Measurements from ENCODE around the gene SYN1.
"Not testable (repeated sequence)": the region's sequence is repeated elsewhere in the genome, so short reads cannot be mapped to it uniquely, and the experiment has no call there.

Gene SYN1

GRCh38 chrX:47619486-47620302 is at the start of gene SYN1:
TSS of gene SYN1 (minus strand) at chrX:47619857. CDS start at chrX:47619728, 129 bp downstream.
- Histone ChIP-seq H3K36me3 (replicated peaks) (no peaks in the 10 kb centered on the region), H3K9me3 (no peaks in the 10 kb centered on the region), H3K4me1 (no peaks in the 10 kb centered on the region), H3K4me3 (peak within 1 kb of the TSS; percentile 28), H3K27me3 (ENCODE audit: low read depth) (peaks cover 7% of the 10 kb centered on the region; the same call in 1 of the 2 replicates)
- DNase-seq (ENCODE audit: low spot score in 2 of 2) = peak; percentile 71 to 91
- in situ Hi-C loops (cut with MboI; ENCODE audit: low sequenced_read_pairs) = no loop called here

- H3K36me3 ChIP-seq (replicated peaks); in situ Hi-C loops (cut with MboI; ENCODE audit: low sequenced_read_pairs); H3K4me3 ChIP-seq: not testable (repeated sequence)
These were observed 46.1 kb upstream of the SYN1 start for GRCh38 chrX:47665797-47666196.

GRCh38 chrX:47664737-47665136 is 45.1 kb upstream of the SYN1 start:
- H3K36me3 ChIP-seq (replicated peaks) = no peaks in the 10 kb centered on the region
- H3K9me3 ChIP-seq = no peaks in the 10 kb centered on the region
- H3K4me1 ChIP-seq = peaks cover 8% of the 10 kb centered on the region
- in situ Hi-C loops (cut with MboI; ENCODE audit: low sequenced_read_pairs) = no loop called here
- no peak for DNase-seq (ENCODE audit: low spot score in 2 of 2)
- no peaks in the 10 kb centered on the region for H3K27me3 ChIP-seq (ENCODE audit: low read depth)
- no peak overlapping the region for H3K4me3 ChIP-seq

More at GRCh38 chrX:47665797-47666196, 46.1 kb upstream of the SYN1 start:
- not testable (repeated sequence) for H3K4me1 ChIP-seq; DNase-seq (ENCODE audit: low spot score in 2 of 2); H3K27me3 ChIP-seq (ENCODE audit: low read depth); H3K9me3 ChIP-seq

- H3K36me3 ChIP-seq (replicated peaks) = peaks cover 5% of the 10 kb centered on the region
- peaks cover 14% of the 10 kb centered on the region for H3K4me1 ChIP-seq
- H3K9me3 ChIP-seq = no peaks in the 10 kb centered on the region
- in situ Hi-C loops (cut with MboI; ENCODE audit: low sequenced_read_pairs) = no loop called here
- no peak overlapping the region for H3K4me3 ChIP-seq
- no peaks in the 10 kb centered on the region for H3K27me3 ChIP-seq (ENCODE audit: low read depth)
- no peak for DNase-seq (ENCODE audit: low spot score in 2 of 2)
These were observed 42.5 kb upstream of the SYN1 start for GRCh38 chrX:47662144-47662657.

- Histone ChIP-seq H3K36me3 (replicated peaks) (peaks cover 11% of the 10 kb centered on the region), H3K4me3 (no peak overlapping the region), H3K9me3 (no peaks in the 10 kb centered on the region), H3K4me1 (peaks cover 7% of the 10 kb centered on the region), H3K27me3 (ENCODE audit: low read depth) (no peaks in the 10 kb centered on the region)
- no peak for DNase-seq (ENCODE audit: low spot score in 2 of 2)
- in situ Hi-C loops (cut with MboI; ENCODE audit: low sequenced_read_pairs) = no loop called here
These were observed 41.9 kb upstream of the SYN1 start for GRCh38 chrX:47661539-47661938.

GRCh38 chrX:47659421-47659726 is 39.7 kb upstream of the SYN1 start:
- in situ Hi-C loops (cut with MboI; ENCODE audit: low sequenced_read_pairs) = loop anchor here (10.0 kb wide), 1 partner anchor 445 kb away; the partner anchor contains the start of gene CDK16

GRCh38 chrX:47658684-47659420 is 39.2 kb upstream of the SYN1 start, which contains the start of gene UXT:
TSS of gene UXT (minus strand) at chrX:47659180. CDS start at chrX:47658927, 253 bp downstream.
- H3K9me3 ChIP-seq = no peaks in the 10 kb centered on the region
- peaks cover 28% of the 10 kb centered on the region for H3K36me3 ChIP-seq (replicated peaks)
- H3K4me1 ChIP-seq = peaks cover 7% of the 10 kb centered on the region
- H3K27me3 ChIP-seq (ENCODE audit: low read depth) = no peaks in the 10 kb centered on the region
- in situ Hi-C loops (cut with MboI; ENCODE audit: low sequenced_read_pairs) = loop anchor here (10.0 kb wide), 1 partner anchor 444 kb away; the partner anchor contains the start of gene CDK16
- DNase-seq (ENCODE audit: low spot score in 2 of 2) = peak; percentile 97 to 99
- H3K4me3 ChIP-seq = peak within 1 kb of the TSS; percentile 80

More at GRCh38 chrX:47659421-47659726, 39.7 kb upstream of the SYN1 start:
- DNase-seq (ENCODE audit: low spot score in 2 of 2) = no peak
- H3K27me3 ChIP-seq (ENCODE audit: low read depth) = no peaks in the 10 kb centered on the region
- peaks cover 28% of the 10 kb centered on the region for H3K36me3 ChIP-seq (replicated peaks)
- no peaks in the 10 kb centered on the region for H3K9me3 ChIP-seq
- H3K4me3 ChIP-seq = peak overlapping the region; percentile 80
- peaks cover 7% of the 10 kb centered on the region for H3K4me1 ChIP-seq

GRCh38 chrX:47658301-47658683 is 38.6 kb upstream of the SYN1 start:
- Histone ChIP-seq H3K4me3 (peak overlapping the region; percentile 80), H3K4me1 (peaks cover 7% of the 10 kb centered on the region), H3K36me3 (replicated peaks) (peaks cover 33% of the 10 kb centered on the region), H3K27me3 (ENCODE audit: low read depth) (no peaks in the 10 kb centered on the region), H3K9me3 (no peaks in the 10 kb centered on the region)
- in situ Hi-C loops (cut with MboI; ENCODE audit: low sequenced_read_pairs) = loop anchor here (10.0 kb wide), 1 partner anchor 443 kb away; the partner anchor contains the start of gene CDK16
- no peak for DNase-seq (ENCODE audit: low spot score in 2 of 2)

- peak overlapping the region; percentile 31 for H3K4me3 ChIP-seq
- no peaks in the 10 kb centered on the region for H3K27me3 ChIP-seq (ENCODE audit: low read depth)
- H3K4me1 ChIP-seq = peaks cover 10% of the 10 kb centered on the region
- DNase-seq (ENCODE audit: low spot score in 2 of 2) = no peak
- in situ Hi-C loops (cut with MboI; ENCODE audit: low sequenced_read_pairs) = loop anchor here (10.0 kb wide), 1 partner anchor 436 kb away; the partner anchor contains the start of gene CDK16
- no peaks in the 10 kb centered on the region for H3K9me3 ChIP-seq
- H3K36me3 ChIP-seq (replicated peaks) = peaks cover 43% of the 10 kb centered on the region
These were observed 31.6 kb upstream of the SYN1 start for GRCh38 chrX:47651043-47651905.

GRCh38 chrX:47650164-47651042 is 30.7 kb upstream of the SYN1 start, which contains the start of gene ELK1:
TSS of gene ELK1 (minus strand) at chrX:47650563. CDS start at chrX:47641441, 9,122 bp downstream.
- Histone ChIP-seq H3K9me3 (no peaks in the 10 kb centered on the region), H3K4me3 (peak within 1 kb of the TSS; percentile 96), H3K4me1 (peaks cover 10% of the 10 kb centered on the region), H3K36me3 (replicated peaks) (peaks cover 34% of the 10 kb centered on the region), H3K27me3 (ENCODE audit: low read depth) (no peaks in the 10 kb centered on the region)
- peak; percentile 99 for DNase-seq (ENCODE audit: low spot score in 2 of 2)
- in situ Hi-C loops (cut with MboI; ENCODE audit: low sequenced_read_pairs) = loop anchor here (10.0 kb wide), 1 partner anchor 436 kb away; the partner anchor contains the start of gene CDK16

GRCh38 chrX:47649781-47650163 is 30.1 kb upstream of the SYN1 start:
- Histone ChIP-seq H3K27me3 (ENCODE audit: low read depth) (no peaks in the 10 kb centered on the region), H3K36me3 (replicated peaks) (peaks cover 29% of the 10 kb centered on the region), H3K9me3 (no peaks in the 10 kb centered on the region), H3K4me3 (peak overlapping the region; percentile 96), H3K4me1 (peaks cover 10% of the 10 kb centered on the region)
- in situ Hi-C loops (cut with MboI; ENCODE audit: low sequenced_read_pairs) = loop anchor here (5.0 to 10.0 kb wide), 2 partner anchors 87 to 435 kb away; partner anchors contain the start of genes ARAF and CDK16
- peak in 1 of 2 experiments; percentile 34 for DNase-seq (ENCODE audit: low spot score in 2 of 2)

- Histone ChIP-seq H3K27me3 (ENCODE audit: low read depth) (no peaks in the 10 kb centered on the region), H3K36me3 (replicated peaks) (peaks cover 29% of the 10 kb centered on the region), H3K4me1 (peaks cover 10% of the 10 kb centered on the region), H3K9me3 (no peaks in the 10 kb centered on the region), H3K4me3 (peak overlapping the region; percentile 96)
- in situ Hi-C loops (cut with MboI; ENCODE audit: low sequenced_read_pairs) = loop anchor here (5.0 kb wide), 1 partner anchor 87 kb away; the partner anchor contains the start of gene ARAF
- no peak for DNase-seq (ENCODE audit: low spot score in 2 of 2)
These were observed 29.6 kb upstream of the SYN1 start for GRCh38 chrX:47649271-47649670.

Data from HAP-1 (cell line).